Brain pericyte (primary cell): ENCODE data around the gene CYP2C19.
"Not testable (repeated sequence)": the region's sequence is repeated elsewhere in the genome, so short reads cannot be mapped to it uniquely, and the experiment has no call there.

Experiments used
- DNase-seq: peaks from one replicate; pipeline ENCODE4 v3.0.0-alpha.2; 2012; ENCODE audit warnings: low read depth, low spot score

Gene CYP2C19

DNA sequence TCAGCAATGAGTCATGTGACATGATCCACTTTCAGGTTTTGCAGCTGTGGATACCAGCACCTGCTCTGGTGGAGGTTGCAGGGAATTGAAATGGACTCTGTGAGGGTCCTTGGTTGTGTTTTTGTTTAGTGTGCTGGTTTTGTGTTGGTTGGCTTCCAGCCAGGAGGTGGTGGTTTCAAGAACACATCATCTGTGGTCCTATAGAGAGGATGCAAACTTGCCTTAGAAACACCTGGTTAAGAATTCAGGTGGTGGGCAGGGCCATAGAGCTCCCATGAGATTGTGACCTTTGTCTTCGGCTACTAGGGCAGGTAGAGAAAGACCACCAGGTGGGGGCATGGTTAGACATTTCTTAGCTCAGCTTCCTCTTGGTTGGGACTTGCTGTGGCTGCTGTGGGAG lies 116.7 kb downstream of the CYP2C19 start:
- DNase-seq: no peak

GRCh38 chr10:94889123-94889522 lies 126.6 kb downstream of the CYP2C19 start:
- DNase-seq: no peak

DNA sequence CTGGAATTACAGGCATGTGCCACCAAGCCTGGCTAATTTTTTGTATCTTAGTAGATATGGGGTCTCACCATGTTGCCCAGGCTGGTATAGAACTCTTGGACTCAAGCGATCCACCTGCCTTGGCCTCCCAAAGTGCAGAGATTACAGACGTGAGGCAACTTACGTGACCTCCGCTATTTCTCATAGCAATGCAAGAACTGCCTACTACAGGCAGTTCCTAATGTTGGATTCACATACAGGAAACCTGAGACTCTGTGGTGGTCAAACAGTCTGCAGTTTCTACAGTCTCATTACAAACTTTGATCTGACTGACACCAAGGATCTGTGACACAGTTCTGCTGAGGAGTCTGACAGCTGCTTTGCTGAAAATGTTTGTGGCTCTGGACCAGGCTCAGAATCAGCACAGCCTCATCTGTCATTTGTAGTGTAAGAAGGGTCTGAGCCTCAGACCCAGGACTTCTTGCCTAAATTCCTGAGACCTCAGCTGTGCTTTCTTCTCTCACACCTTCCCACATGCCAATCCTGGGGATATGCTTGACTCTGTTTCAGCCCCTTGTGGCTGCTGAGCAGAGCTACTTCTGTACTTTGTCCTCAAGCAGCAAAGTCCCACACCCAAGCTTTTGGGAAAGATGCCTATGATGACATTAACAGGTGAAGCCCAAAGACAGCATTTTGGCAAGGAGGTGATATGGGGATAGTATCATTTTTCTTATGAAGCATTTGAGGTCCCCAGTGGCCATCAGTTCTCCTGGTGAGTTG lies 128.0 kb downstream of the CYP2C19 start:
- DNase-seq: no peak

DNA sequence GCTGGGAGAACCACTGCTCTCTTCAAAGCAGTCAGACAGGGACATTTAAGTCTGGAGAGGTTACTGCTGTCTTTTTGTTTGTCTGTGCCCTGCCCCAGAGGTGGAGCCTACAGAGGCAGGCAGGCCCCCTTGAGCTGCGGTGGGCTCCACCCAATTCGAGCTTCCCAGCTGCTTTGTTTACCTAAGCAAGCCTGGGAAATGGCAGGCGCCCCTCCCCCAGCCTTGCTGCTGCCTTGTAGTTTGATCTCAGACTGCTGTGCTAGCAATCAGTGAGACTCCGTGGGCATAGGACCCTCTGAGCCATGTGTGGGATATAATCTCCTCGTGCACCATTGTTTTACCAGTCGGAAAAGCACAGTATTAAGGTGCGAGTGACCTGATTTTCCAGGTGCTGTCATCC lies 135.9 kb downstream of the CYP2C19 start:
- not testable (repeated sequence) for DNase-seq

DNA sequence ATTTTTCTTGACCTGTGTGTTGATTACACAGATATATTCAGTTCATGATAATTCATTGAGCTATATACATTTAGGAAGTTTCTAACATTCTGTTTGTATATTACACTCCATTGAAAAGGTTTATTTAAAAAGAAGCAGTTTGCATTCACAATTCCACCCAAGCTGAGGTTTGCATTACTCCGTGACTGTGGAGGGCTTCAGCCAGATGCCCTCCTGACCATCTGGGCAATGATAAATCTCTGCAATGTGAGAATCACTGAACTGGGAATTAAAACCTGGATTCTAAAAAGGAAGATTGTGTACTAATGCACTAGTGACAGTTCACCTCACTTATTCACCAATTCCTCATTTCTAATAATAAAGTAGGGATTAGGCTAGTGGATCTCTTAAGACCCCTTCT lies 139.6 kb downstream of the CYP2C19 start:
- no peak for DNase-seq

DNA sequence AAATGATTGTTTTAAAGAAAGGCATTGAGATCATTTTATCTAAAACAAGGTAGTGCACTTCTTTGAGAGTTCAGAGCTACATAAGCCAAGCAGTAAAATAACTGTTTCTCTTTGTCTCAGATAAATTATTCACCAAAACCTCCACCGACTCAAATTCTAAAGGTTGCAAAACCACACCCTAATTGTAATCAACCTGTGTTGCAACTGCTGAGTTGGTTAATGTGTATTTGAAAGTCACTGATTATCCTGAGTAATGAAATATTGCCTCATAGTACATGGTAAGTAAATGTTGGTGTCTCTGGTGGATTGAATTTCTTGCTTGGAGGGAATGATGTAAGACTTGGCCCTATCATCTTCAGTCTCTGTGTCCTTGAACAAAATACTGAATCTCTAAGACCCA lies 140.1 kb downstream of the CYP2C19 start:
- DNase-seq: no peak
